NCI-H69 (cell line): ENCODE results near the gene ODAD2.
"Not testable (repeated sequence)": the region's sequence is repeated elsewhere in the genome, so short reads cannot be mapped to it uniquely, and the experiment has no call there.

ENCODE experiments used
- DNase-seq: peaks from one replicate; lab custom pipeline; 2025; lab: John Stamatoyannopoulos, UW

The ODAD2 gene

GRCh38 chr10:27998954-27999275 is at the start of gene ODAD2:
TSS of gene ODAD2 (minus strand) at chr10:27999079. CDS start at chr10:27995142, 3,937 bp downstream.
- DNase-seq, result no peak

- DNase-seq, result no peak
Observed at GRCh38 chr10:28047061-28047460, 48.2 kb upstream of the ODAD2 start.

GRCh38 chr10:28046579-28046978 is 47.7 kb upstream of the ODAD2 start:
- DNase-seq, result no peak

GRCh38 chr10:28043941-28044340 is 45.1 kb upstream of the ODAD2 start:
- no peak for DNase-seq

- DNase-seq, result no peak
Observed at GRCh38 chr10:28036587-28036986, 37.7 kb upstream of the ODAD2 start.

- no peak for DNase-seq
Observed at GRCh38 chr10:28020993-28021982, 22.4 kb upstream of the ODAD2 start.

GRCh38 chr10:28020080-28020860 is 21.4 kb upstream of the ODAD2 start:
- no peak for DNase-seq

- DNase-seq, result no peak
Observed at GRCh38 chr10:28014651-28015050, 15.8 kb upstream of the ODAD2 start.

- no peak for DNase-seq
Observed at GRCh38 chr10:28012990-28013515, 14.2 kb upstream of the ODAD2 start.

- no peak for DNase-seq
Observed at GRCh38 chr10:28010821-28011220, 11.9 kb upstream of the ODAD2 start.

GRCh38 chr10:28008054-28008453 is 9.2 kb upstream of the ODAD2 start:
- DNase-seq, result no peak

- DNase-seq, result no peak
Observed at GRCh38 chr10:28001353-28001752, 2.5 kb upstream of the ODAD2 start.

- no peak for DNase-seq
Observed at GRCh38 chr10:27998178-27998953, 513 bp downstream of the ODAD2 start.

- no peak for DNase-seq
Observed at GRCh38 chr10:27997865-27998177, 1.1 kb downstream of the ODAD2 start.

- no peak for DNase-seq
Observed at GRCh38 chr10:27995311-27995710, 3.6 kb downstream of the ODAD2 start.

- DNase-seq, result not testable (repeated sequence)
Observed at GRCh38 chr10:27989357-27989756, 9.5 kb downstream of the ODAD2 start.

- DNase-seq, result no peak
Observed at GRCh38 chr10:27986821-27987220, 12.1 kb downstream of the ODAD2 start.

- DNase-seq, result no peak
Observed at GRCh38 chr10:27982875-27983543, 15.9 kb downstream of the ODAD2 start.

GRCh38 chr10:27981744-27982143 is 17.1 kb downstream of the ODAD2 start:
- DNase-seq, result no peak

GRCh38 chr10:27970795-27971194 is 28.1 kb downstream of the ODAD2 start:
- DNase-seq, result not testable (repeated sequence)

GRCh38 chr10:27969931-27970330 is 28.9 kb downstream of the ODAD2 start:
- not testable (repeated sequence) for DNase-seq
